IgD-negative memory B cell (primary cell): ENCODE results near the gene CLPTM1. TPM values are rescaled to one million over a fixed set of nuclear protein-coding genes. Genes with fewer than 3 reads are reported as not detected.

Experiments
- H3K27ac Mint-ChIP-seq, 3 donors: one replicate each; pipeline ENCODE4 v1.8.0; 2020 to 2022; ENCODE audit warnings: mild to moderate bottlenecking in 3 of 3, mixed read lengths in 3 of 3, moderate library complexity in 1 of 3
- H3K27me3 Mint-ChIP-seq: one replicate; pipeline ENCODE4 v1.8.0; 2021; ENCODE audit warnings: mixed read lengths
- H3K36me3 Mint-ChIP-seq: one replicate; pipeline ENCODE4 v1.8.0; 2020; ENCODE audit warnings: mild to moderate bottlenecking, mixed read lengths
- H3K4me1 Mint-ChIP-seq, 3 donors: one replicate each; pipeline ENCODE4 v1.8.0; 2020 to 2022; ENCODE audit warnings: mixed read lengths in 3 of 3, mild to moderate bottlenecking in 1 of 3
- H3K4me3 Mint-ChIP-seq, 4 donors: one replicate each; pipeline ENCODE4 v1.8.0; 2020 to 2022; ENCODE audit warnings: mild to moderate bottlenecking in 4 of 4, mixed read lengths in 4 of 4, moderate library complexity in 3 of 4
- H3K9me3 Mint-ChIP-seq, 3 donors: one replicate each; pipeline ENCODE4 v1.8.0; 2020 to 2021; ENCODE audit warnings: mixed read lengths in 3 of 3, mild to moderate bottlenecking in 1 of 3
- polyA plus RNA-seq: library from polyadenylated mRNA; unstranded; fragments of 300-500 nt; fragmentation: Illumina TruSeq; gene quantifications from one replicate; pipeline ENCODE4 v1.2.3, GENCODE V29; 2021

CLPTM1 gene
- polyA plus RNA-seq, 1 donor from 2014 or later: 29.2 TPM

DNA sequence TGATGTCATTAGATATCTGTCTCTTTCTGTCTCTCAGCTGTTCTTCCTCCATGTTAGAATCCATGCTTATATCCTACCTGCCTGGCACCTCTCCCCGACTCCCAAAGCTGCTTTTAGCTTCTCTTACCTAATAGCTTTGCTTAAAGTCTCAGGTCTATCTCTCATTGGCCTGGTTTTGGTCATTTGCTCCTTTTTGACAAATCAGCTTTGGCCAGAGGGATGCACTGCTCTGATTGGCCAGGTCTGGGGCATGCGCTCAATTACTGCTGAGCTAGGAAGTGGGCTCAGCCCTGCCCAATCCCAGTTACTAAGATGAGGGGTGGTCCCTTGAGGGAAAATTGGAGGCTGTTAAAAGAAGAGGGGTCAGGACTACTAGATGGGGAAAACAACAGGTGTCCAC lies 72.2 kb downstream of the CLPTM1 start:
- Mint-ChIP-seq H3K27me3 (no peaks in the 10 kb centered on the region), H3K4me1 (no peaks in the 10 kb centered on the region), H3K9me3 (no peaks in the 10 kb centered on the region), H3K4me3 (peak overlapping the region in 1 of 4 donors; percentile 33), H3K27ac (peak overlapping the region in 1 of 3 donors; percentile 35), H3K36me3 (peaks cover 6% of the 10 kb centered on the region)

DNA sequence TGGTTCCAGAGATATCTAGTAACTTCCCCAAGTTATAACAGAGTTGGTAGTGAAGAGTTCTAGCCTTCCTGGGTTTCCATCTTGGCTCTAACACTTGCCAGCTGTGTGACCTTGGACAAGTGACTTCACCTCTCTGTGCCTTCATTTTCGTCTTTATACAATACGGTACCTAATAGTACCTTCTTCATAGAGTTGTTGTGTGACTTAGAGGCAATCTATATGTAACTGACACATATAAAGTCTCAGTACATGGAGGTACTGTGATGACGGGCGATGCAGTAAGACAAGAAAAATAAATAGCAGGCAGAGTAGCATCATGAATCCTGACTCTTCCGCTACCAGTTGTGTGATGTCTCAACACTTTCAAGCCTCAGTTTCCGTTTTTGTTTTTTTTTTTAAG lies 75.6 kb downstream of the CLPTM1 start:
- no peak overlapping the region for H3K27ac Mint-ChIP-seq
- peak overlapping the region in 1 of 4 donors; percentile 15 for H3K4me3 Mint-ChIP-seq
- H3K9me3 Mint-ChIP-seq: no peaks in the 10 kb centered on the region
- peaks cover 8% of the 10 kb centered on the region for H3K36me3 Mint-ChIP-seq
- no peaks in the 10 kb centered on the region for H3K4me1 Mint-ChIP-seq
- H3K27me3 Mint-ChIP-seq: no peaks in the 10 kb centered on the region

DNA sequence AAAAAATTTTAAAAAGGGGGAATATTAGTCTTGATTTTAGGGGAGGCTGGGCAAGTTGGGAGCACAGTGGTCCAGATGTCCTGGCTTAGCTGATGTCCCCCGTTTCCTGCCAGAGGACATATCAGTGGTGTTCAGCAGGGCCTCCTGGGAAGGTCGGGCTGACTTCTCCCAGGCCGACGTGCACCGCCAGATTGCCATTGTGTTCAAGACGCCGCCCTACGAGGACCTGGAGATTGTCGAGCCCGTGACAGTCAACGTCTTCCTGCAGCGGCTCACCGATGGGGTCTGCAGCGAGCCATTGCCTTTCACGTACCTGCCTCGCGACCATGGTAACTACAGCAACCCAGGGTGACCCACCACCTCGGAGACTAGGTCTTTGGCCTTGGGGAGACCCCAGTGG lies 77.2 kb downstream of the CLPTM1 start:
- no peaks in the 10 kb centered on the region for H3K27me3 Mint-ChIP-seq
- H3K27ac Mint-ChIP-seq: peak overlapping the region in 1 of 3 donors; percentile 87
- no peaks in the 10 kb centered on the region for H3K9me3 Mint-ChIP-seq
- H3K4me1 Mint-ChIP-seq: no peaks in the 10 kb centered on the region
- H3K36me3 Mint-ChIP-seq: peaks cover 3% of the 10 kb centered on the region
- no peak overlapping the region for H3K4me3 Mint-ChIP-seq

DNA sequence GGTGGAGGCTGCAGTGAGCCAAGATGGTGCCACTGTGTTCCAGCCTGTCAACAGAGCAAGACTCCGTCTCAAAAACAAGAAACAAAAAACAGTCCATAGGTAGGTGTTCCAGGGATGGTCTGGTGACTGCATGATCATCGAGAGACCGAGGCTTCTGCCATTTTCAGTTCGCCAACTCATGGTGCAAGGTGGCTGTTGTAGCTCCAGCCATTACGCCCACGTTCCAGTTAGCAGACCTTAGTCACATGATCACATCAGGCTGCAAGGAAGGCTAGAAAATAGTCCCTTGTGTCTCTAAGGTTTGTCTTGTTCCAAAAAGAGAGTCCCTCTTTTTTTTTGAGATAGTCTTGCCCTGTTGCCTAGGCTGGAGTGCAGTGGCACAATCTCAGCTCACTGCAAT lies 80.6 kb downstream of the CLPTM1 start:
- peaks cover 8% of the 10 kb centered on the region for H3K36me3 Mint-ChIP-seq
- peaks cover 14 to 18% (median 15%) of the 10 kb centered on the region in 3 donors for H3K4me1 Mint-ChIP-seq
- H3K27ac Mint-ChIP-seq: peak overlapping the region in 1 of 3 donors; percentile 25
- no peaks in the 10 kb centered on the region for H3K9me3 Mint-ChIP-seq
- no peaks in the 10 kb centered on the region for H3K27me3 Mint-ChIP-seq
- peak overlapping the region in 1 of 4 donors; percentile 12 for H3K4me3 Mint-ChIP-seq

GRCh38 chr19:45037393-45038169 lies 82.4 kb downstream of the CLPTM1 start:
- H3K27me3 Mint-ChIP-seq: no peaks in the 10 kb centered on the region
- peaks cover 24 to 28% (median 25%) of the 10 kb centered on the region in 3 donors for H3K4me1 Mint-ChIP-seq
- H3K36me3 Mint-ChIP-seq: peaks cover 8% of the 10 kb centered on the region
- no peaks in the 10 kb centered on the region for H3K9me3 Mint-ChIP-seq
- H3K4me3 Mint-ChIP-seq: peak overlapping the region in 3 of 4 donors; percentile 25 to 95 (median 83)
- peak overlapping the region in 2 of 3 donors; percentile 67 for H3K27ac Mint-ChIP-seq

GRCh38 chr19:45038931-45039893 lies 84.0 kb downstream of the CLPTM1 start, which contains the start of gene CLASRP:
CLASRP (plus strand) TSS chr19:45039045; CDS start chr19:45040213, 1,168 bp downstream.
- Mint-ChIP-seq H3K4me1 (peaks cover 24 to 28% (median 27%) of the 10 kb centered on the region in 3 donors), H3K27ac (peak within 1 kb of the TSS; percentile 91 to 98 (median 98)), H3K9me3 (no peaks in the 10 kb centered on the region), H3K27me3 (no peaks in the 10 kb centered on the region), H3K36me3 (peaks cover 6% of the 10 kb centered on the region), H3K4me3 (peak within 1 kb of the TSS; percentile 95 to 99 (median 98))

- H3K27ac Mint-ChIP-seq: peak overlapping the region; percentile 88 to 98 (median 90)
- no peaks in the 10 kb centered on the region for H3K9me3 Mint-ChIP-seq
- H3K36me3 Mint-ChIP-seq: peaks cover 9% of the 10 kb centered on the region
- H3K4me1 Mint-ChIP-seq: peaks cover 28 to 30% (median 30%) of the 10 kb centered on the region in 3 donors
- H3K27me3 Mint-ChIP-seq: no peaks in the 10 kb centered on the region
- H3K4me3 Mint-ChIP-seq: peak overlapping the region; percentile 95 to 99 (median 98)
Observed at GRCh38 chr19:45040059-45040771, 85.0 kb downstream of the CLPTM1 start.

GRCh38 chr19:45041125-45041524 lies 85.9 kb downstream of the CLPTM1 start:
- H3K27ac Mint-ChIP-seq: peak overlapping the region; percentile 90 to 98 (median 91)
- H3K4me3 Mint-ChIP-seq: peak overlapping the region; percentile 77 to 99 (median 92)
- H3K9me3 Mint-ChIP-seq: no peaks in the 10 kb centered on the region
- no peaks in the 10 kb centered on the region for H3K27me3 Mint-ChIP-seq
- peaks cover 9% of the 10 kb centered on the region for H3K36me3 Mint-ChIP-seq
- peaks cover 28 to 38% (median 37%) of the 10 kb centered on the region in 3 donors for H3K4me1 Mint-ChIP-seq

Other genes with a start within 250 kb of the CLPTM1 start
- 12.6 TPM for gene BCL3, start 206.7 kb upstream of the CLPTM1 start, polyA plus RNA-seq
- gene CBLC, start 177.5 kb upstream of the CLPTM1 start, polyA plus RNA-seq: not detected
- not detected for gene BCAM, start 146.3 kb upstream of the CLPTM1 start, polyA plus RNA-seq
- not detected for gene NECTIN2, start 109.1 kb upstream of the CLPTM1 start, polyA plus RNA-seq
- 42.6 TPM for gene TOMM40, start 64.1 kb upstream of the CLPTM1 start, polyA plus RNA-seq
- not detected for gene APOE, start 49.6 kb upstream of the CLPTM1 start, polyA plus RNA-seq
- gene APOC1, start 40.8 kb upstream of the CLPTM1 start, polyA plus RNA-seq: not detected
- gene APOC4, start 13.1 kb upstream of the CLPTM1 start, polyA plus RNA-seq: not detected
- not detected for gene APOC2, start 9.3 kb upstream of the CLPTM1 start, polyA plus RNA-seq
- gene RELB, start 46.1 kb downstream of the CLPTM1 start, polyA plus RNA-seq: 89.8 TPM
- 27.0 TPM for gene CLASRP, start 83.7 kb downstream of the CLPTM1 start, polyA plus RNA-seq
- 74.4 TPM for gene ZNF296, start 121.1 kb downstream of the CLPTM1 start, polyA plus RNA-seq
- 115 TPM for gene GEMIN7, start 123.9 kb downstream of the CLPTM1 start, polyA plus RNA-seq
- gene PPP1R37, start 137.8 kb downstream of the CLPTM1 start, polyA plus RNA-seq: 2.3 TPM
- not detected for gene NKPD1, start 205.6 kb downstream of the CLPTM1 start, polyA plus RNA-seq
- gene TRAPPC6A, start 222.9 kb downstream of the CLPTM1 start, polyA plus RNA-seq: 158 TPM
- 16.2 TPM for gene BLOC1S3, start 223.4 kb downstream of the CLPTM1 start, polyA plus RNA-seq